OCI-LY7 (cell line): ENCODE data around the gene ZIM2.

ENCODE experiments used
- EZH2phosphoT487 ChIP-seq: fragments of 200-600 bp; sonication (generic); IDR thresholded peaks from 2 replicates; pipeline ENCODE4 v1.6.1; 2018; ENCODE audit warnings: low read depth, borderline replicate concordance, mild to moderate bottlenecking, mixed run types, antibody characterized with exemption, low read length, moderate library complexity, mixed read lengths
- TF ChIP-seq, protein P1 (sequence below): fragments of 200-600 bp; sonication (generic); conservative IDR thresholded peaks from 2 replicates; pipeline ENCODE4 v1.5.1; 2014; ENCODE audit warnings: mild to moderate bottlenecking, antibody characterized with exemption, low read length, moderate library complexity, mixed read lengths

DNA sequence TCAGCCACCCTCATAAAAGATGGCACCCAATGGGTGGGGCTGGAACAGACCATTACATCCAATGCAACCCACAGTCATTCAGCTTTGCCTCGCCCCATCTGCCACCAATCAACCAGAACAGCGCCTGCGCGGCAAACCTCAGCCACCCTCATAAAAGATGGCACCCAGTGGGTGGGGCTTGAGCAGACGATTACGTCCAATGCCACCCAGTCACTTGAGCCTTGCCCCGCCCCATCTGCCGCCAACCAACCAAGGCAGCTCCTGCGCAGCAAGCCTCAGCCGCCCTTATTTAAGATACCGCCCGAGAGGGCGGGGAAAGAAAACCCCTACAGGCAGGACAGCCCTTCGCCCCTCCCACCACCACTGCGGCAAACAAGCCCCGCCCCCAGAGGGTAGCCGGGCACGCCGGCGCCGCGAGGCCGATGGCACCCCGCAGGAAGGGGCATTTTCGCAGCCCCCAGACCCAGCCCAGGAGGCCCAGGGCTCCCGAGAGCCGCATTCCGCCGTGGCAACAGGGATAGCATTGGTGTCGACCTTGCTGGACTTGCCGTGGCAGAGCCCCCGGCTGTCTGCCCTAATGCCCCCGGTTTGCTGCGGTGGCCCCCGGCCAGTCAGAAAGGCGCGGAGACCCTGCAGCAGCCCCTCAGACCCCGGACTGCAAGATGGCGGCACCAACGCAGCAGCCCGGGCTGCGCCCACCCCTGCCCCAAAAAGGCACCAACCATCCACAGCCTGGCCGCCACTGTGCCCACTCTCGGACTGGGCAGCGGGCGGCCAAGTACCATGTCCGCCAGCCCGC, 675 bp downstream of the ZIM2 start:
- TF ChIP-seq, protein P1, sequence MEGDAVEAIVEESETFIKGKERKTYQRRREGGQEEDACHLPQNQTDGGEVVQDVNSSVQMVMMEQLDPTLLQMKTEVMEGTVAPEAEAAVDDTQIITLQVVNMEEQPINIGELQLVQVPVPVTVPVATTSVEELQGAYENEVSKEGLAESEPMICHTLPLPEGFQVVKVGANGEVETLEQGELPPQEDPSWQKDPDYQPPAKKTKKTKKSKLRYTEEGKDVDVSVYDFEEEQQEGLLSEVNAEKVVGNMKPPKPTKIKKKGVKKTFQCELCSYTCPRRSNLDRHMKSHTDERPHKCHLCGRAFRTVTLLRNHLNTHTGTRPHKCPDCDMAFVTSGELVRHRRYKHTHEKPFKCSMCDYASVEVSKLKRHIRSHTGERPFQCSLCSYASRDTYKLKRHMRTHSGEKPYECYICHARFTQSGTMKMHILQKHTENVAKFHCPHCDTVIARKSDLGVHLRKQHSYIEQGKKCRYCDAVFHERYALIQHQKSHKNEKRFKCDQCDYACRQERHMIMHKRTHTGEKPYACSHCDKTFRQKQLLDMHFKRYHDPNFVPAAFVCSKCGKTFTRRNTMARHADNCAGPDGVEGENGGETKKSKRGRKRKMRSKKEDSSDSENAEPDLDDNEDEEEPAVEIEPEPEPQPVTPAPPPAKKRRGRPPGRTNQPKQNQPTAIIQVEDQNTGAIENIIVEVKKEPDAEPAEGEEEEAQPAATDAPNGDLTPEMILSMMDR = no peak
- no peak for TF ChIP-seq EZH2phosphoT487
